SU-DHL-6 (cell line): ENCODE measurements around the gene SNED1.

Experiments
- H2AFZ ChIP-seq: fragments of 200-600 bp; sonication (generic); 2 replicates; pipeline ENCODE4 v1.6.1; 2014; ENCODE audit warnings: low read depth, mild to moderate bottlenecking, moderate library complexity, mixed read lengths, antibody characterized with exemption, low read length; ENCODE audit not compliant: severe bottlenecking
- H3F3A ChIP-seq: fragments of 200-600 bp; shearing (Covaris generic); 2 replicates; pipeline ENCODE4 v1.6.0; 2016; ENCODE audit warnings: antibody characterized with exemption, mild to moderate bottlenecking; ENCODE audit not compliant: insufficient read depth
- H3K27ac ChIP-seq: fragments of 200-600 bp; sonication (generic); 2 replicates; pipeline ENCODE4 v1.5.1; 2016; ENCODE audit warnings: low read depth, mild to moderate bottlenecking, low read length, moderate library complexity, mixed read lengths
- H3K27me3 ChIP-seq: fragments of 200-600 bp; sonication (generic), shearing (Covaris generic); 2 replicates; pipeline ENCODE4 v1.6.0; 2014; ENCODE audit warnings: mild to moderate bottlenecking, low read length
- H3K36me3 ChIP-seq: fragments of 200-600 bp; sonication (generic); 2 replicates; pipeline ENCODE4 v1.6.1; 2014; ENCODE audit warnings: mild to moderate bottlenecking, low read length, mixed read lengths
- H3K4me2 ChIP-seq: fragments of 300-600, 200-600 bp; shearing (Covaris generic), sonication (generic); 2 replicates; pipeline ENCODE4 v1.6.0; 2014; ENCODE audit warnings: low read length, low read depth, mild to moderate bottlenecking; ENCODE audit not compliant: poor library complexity, severe bottlenecking
- H3K4me3 ChIP-seq: fragments of 200-600 bp; sonication (generic); 2 replicates; pipeline ENCODE4 v1.5.1; 2014; ENCODE audit warnings: antibody characterized with exemption, low read length, mild to moderate bottlenecking, mixed read lengths; ENCODE audit not compliant: insufficient read depth, poor library complexity, severe bottlenecking
- H3K79me2 ChIP-seq: fragments of 200-600 bp; sonication (generic); 2 replicates; pipeline ENCODE4 v1.6.1; 2014; ENCODE audit warnings: mild to moderate bottlenecking, low read length, moderate library complexity; ENCODE audit not compliant: insufficient read depth
- H3K9ac ChIP-seq: fragments of 200-600 bp; sonication (generic); 2 replicates; pipeline ENCODE4 v1.7.0; 2014; ENCODE audit warnings: mild to moderate bottlenecking, low read length
- H3K9me2 ChIP-seq: fragments of 200-600 bp; sonication (generic); replicated peaks from 2 replicates; pipeline ENCODE4 v1.6.1; 2014; ENCODE audit warnings: low read length; ENCODE audit not compliant: insufficient read depth
- H3K9me3 ChIP-seq: fragments of 200-600 bp; sonication (generic); 2 replicates; pipeline ENCODE4 v1.6.1; 2014; ENCODE audit warnings: low read length, mixed read lengths; ENCODE audit not compliant: insufficient read depth
- H4K20me1 ChIP-seq: fragments of 200-600 bp; sonication (generic); 2 replicates; pipeline ENCODE4 v1.6.1; 2014; ENCODE audit warnings: low read depth, mild to moderate bottlenecking, antibody characterized with exemption, low read length, moderate library complexity, mixed read lengths
- EZH2phosphoT487 ChIP-seq: fragments of 200-600 bp; sonication (generic), shearing (Covaris generic); conservative IDR thresholded peaks from 2 replicates; pipeline ENCODE4 v1.6.1; 2018; ENCODE audit warnings: mild to moderate bottlenecking, antibody characterized with exemption, low read length, moderate library complexity, mixed read lengths
- TF ChIP-seq, protein P1 (sequence below): fragments of 200-600 bp; sonication (generic); IDR thresholded peaks from one replicate; pipeline ENCODE4 v1.5.1; 2017; ENCODE audit warnings: antibody characterized with exemption, mild to moderate bottlenecking, low read length, moderate library complexity; ENCODE audit not compliant: insufficient read depth, poor library complexity, severe bottlenecking

SNED1 gene

DNA sequence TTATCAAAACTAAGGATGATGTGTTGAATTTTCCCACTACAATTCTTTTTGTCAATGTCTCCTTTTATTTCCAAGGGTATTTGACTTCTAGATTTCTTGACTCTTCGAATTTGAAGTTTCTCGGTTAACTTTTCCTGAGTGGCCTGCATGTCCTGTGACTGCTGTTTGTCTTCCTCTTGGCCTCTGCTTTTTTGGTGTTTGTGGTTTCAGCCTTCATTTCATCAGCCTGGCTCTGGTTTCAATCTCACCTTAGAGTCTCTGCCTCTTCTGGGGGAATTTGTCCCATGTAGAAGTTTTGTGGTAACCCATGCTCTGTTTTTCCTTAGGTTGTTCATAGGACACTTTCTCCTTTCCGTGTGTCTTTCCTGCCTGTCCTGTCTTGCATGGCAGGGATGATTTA is 28.3 kb upstream of the SNED1 start:
- TF ChIP-seq, protein P1, sequence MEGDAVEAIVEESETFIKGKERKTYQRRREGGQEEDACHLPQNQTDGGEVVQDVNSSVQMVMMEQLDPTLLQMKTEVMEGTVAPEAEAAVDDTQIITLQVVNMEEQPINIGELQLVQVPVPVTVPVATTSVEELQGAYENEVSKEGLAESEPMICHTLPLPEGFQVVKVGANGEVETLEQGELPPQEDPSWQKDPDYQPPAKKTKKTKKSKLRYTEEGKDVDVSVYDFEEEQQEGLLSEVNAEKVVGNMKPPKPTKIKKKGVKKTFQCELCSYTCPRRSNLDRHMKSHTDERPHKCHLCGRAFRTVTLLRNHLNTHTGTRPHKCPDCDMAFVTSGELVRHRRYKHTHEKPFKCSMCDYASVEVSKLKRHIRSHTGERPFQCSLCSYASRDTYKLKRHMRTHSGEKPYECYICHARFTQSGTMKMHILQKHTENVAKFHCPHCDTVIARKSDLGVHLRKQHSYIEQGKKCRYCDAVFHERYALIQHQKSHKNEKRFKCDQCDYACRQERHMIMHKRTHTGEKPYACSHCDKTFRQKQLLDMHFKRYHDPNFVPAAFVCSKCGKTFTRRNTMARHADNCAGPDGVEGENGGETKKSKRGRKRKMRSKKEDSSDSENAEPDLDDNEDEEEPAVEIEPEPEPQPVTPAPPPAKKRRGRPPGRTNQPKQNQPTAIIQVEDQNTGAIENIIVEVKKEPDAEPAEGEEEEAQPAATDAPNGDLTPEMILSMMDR, result no peak
- no peak for TF ChIP-seq EZH2phosphoT487
- Histone ChIP-seq H2AFZ (no peak overlapping the region), H3K9me2 (no peaks in the 10 kb centered on the region), H3F3A (no peaks in the 10 kb centered on the region), H3K79me2 (no peaks in the 10 kb centered on the region), H3K36me3 (no peaks in the 10 kb centered on the region), H4K20me1 (no peaks in the 10 kb centered on the region), H3K27me3 (no peaks in the 10 kb centered on the region), H3K9ac (no peak overlapping the region), H3K27ac (no peak overlapping the region), H3K4me2 (no peak overlapping the region), H3K9me3 (no peaks in the 10 kb centered on the region), H3K4me3 (no peak overlapping the region)

DNA sequence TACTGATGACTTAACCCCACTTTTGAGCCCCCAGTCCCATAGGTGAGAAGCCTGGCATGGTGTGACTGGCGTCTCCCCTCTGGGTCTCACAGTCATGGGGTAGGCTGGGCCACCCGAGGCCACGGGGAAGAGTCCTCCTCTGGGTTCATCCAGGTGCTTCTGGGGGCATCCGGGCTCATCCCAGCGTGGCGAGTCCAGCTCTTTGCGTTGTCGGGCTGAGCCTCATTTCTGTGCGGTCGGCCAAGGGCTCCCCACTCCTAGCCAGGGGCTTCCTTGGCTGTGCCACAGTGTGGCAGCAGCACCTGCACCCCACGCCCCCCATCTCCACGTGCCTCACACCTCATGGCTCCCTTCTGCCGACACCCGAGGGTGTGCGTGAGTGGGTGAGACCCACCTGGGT is 27.6 kb upstream of the SNED1 start:
- H3K9me2 ChIP-seq, result no peaks in the 10 kb centered on the region
- H4K20me1 ChIP-seq, result no peaks in the 10 kb centered on the region
- no peak overlapping the region for H3K4me2 ChIP-seq
- no peaks in the 10 kb centered on the region for H3K9me3 ChIP-seq
- no peak overlapping the region for H3K27ac ChIP-seq
- H3K9ac ChIP-seq, result no peak overlapping the region
- H3K79me2 ChIP-seq, result no peaks in the 10 kb centered on the region
- H3K27me3 ChIP-seq, result no peaks in the 10 kb centered on the region
- no peaks in the 10 kb centered on the region for H3K36me3 ChIP-seq
- TF ChIP-seq, protein P1, result no peak
- no peak for TF ChIP-seq EZH2phosphoT487
- no peaks in the 10 kb centered on the region for H3F3A ChIP-seq
- no peak overlapping the region for H3K4me3 ChIP-seq
- H2AFZ ChIP-seq, result no peak overlapping the region

DNA sequence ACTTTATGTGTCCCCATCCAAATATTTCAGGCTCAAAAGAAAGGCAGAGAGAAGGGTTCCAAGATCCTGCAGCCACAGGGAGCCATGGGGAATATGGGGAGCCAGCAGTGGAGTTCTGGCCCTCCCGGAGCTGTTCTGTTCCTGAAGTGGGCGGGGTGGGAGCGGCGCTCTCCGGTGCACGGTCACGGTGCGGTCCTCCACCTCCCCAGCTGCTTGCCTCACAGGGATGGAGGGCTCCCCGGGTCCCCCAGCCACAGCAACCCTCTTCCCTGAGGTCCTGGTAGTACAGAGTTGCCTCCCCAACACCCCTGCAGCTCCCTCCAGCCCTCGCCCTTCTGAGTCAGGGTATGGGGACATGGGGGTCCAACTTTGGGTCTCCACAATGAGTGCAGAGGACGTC is 26.2 kb upstream of the SNED1 start:
- H3K9ac ChIP-seq, result no peak overlapping the region
- H3K27me3 ChIP-seq, result no peaks in the 10 kb centered on the region
- no peaks in the 10 kb centered on the region for H3K9me3 ChIP-seq
- H4K20me1 ChIP-seq, result no peaks in the 10 kb centered on the region
- H3K9me2 ChIP-seq, result no peaks in the 10 kb centered on the region
- H3K79me2 ChIP-seq, result no peaks in the 10 kb centered on the region
- no peak overlapping the region for H3K27ac ChIP-seq
- H3K36me3 ChIP-seq, result no peaks in the 10 kb centered on the region
- TF ChIP-seq, protein P1, result no peak
- TF ChIP-seq EZH2phosphoT487, result no peak
- no peak overlapping the region for H2AFZ ChIP-seq
- no peak overlapping the region for H3K4me3 ChIP-seq
- no peaks in the 10 kb centered on the region for H3F3A ChIP-seq
- H3K4me2 ChIP-seq, result no peak overlapping the region
